ENCODE results near the gene AP4M1. TPM values are rescaled to one million over a fixed set of nuclear protein-coding genes. Genes with fewer than 3 reads are reported as not detected.
A peak's percentile ranks its signal among the peaks of the same experiment; 100 is the strongest.

The AP4M1 gene
- total and polyA plus RNA-seq, 9 of the 15 experiments (the other 6 are each of a cell fraction or from before 2014, with no cell fraction given), result 1.3 to 30.9 (median 14.1) TPM

- TF ChIP-seq, protein P1, sequence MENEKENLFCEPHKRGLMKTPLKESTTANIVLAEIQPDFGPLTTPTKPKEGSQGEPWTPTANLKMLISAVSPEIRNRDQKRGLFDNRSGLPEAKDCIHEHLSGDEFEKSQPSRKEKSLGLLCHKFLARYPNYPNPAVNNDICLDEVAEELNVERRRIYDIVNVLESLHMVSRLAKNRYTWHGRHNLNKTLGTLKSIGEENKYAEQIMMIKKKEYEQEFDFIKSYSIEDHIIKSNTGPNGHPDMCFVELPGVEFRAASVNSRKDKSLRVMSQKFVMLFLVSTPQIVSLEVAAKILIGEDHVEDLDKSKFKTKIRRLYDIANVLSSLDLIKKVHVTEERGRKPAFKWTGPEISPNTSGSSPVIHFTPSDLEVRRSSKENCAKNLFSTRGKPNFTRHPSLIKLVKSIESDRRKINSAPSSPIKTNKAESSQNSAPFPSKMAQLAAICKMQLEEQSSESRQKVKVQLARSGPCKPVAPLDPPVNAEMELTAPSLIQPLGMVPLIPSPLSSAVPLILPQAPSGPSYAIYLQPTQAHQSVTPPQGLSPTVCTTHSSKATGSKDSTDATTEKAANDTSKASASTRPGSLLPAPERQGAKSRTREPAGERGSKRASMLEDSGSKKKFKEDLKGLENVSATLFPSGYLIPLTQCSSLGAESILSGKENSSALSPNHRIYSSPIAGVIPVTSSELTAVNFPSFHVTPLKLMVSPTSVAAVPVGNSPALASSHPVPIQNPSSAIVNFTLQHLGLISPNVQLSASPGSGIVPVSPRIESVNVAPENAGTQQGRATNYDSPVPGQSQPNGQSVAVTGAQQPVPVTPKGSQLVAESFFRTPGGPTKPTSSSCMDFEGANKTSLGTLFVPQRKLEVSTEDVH (IDR thresholded peaks at IDR 0.05; ENCODE audit: low read depth, partially characterized antibody), result peak; percentile 91
- TF ChIP-seq CBFB (CRISPR knock-in tag; IDR thresholded peaks at IDR 0.05), result peak; percentile 81; the same call in 1 of the 2 replicates
- peak; percentile 71 for TF ChIP-seq ELF1 (tag; IDR thresholded peaks at IDR 0.05)
- TF ChIP-seq CTBP1 (IDR thresholded peaks at IDR 0.05; ENCODE audit: borderline replicate concordance), result peak; percentile 89
- TF ChIP-seq RREB1 (CRISPR knock-in tag; IDR thresholded peaks at IDR 0.05), result no peak
- TF ChIP-seq BDP1 (IDR thresholded peaks at IDR 0.05; ENCODE audit: insufficient read depth, insufficient read length), result no peak
- 0 out of 2 replicates have a peak, but pooled peaks have one; percentile 30 for TF ChIP-seq SREBF2 (CRISPR knock-in tag; IDR thresholded peaks at IDR 0.05)
- TF ChIP-seq EP300 (IDR thresholded peaks at IDR 0.05; ENCODE audit: low read length), result peak; percentile 79
- TF ChIP-seq RFX5 (IDR thresholded peaks at IDR 0.05; ENCODE audit: low read depth, low read length), result 0 out of 2 replicates have a peak, but pooled peaks have one; percentile 28
- TF ChIP-seq, protein P2, sequence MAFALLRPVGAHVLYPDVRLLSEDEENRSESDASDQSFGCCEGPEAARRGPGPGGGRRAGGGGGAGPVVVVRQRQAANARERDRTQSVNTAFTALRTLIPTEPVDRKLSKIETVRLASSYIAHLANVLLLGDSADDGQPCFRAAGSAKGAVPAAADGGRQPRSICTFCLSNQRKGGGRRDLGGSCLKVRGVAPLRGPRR (CRISPR knock-in tag; IDR thresholded peaks at IDR 0.05), result no peak
- no peak for TF ChIP-seq ZNF124 (CRISPR knock-in tag; IDR thresholded peaks at IDR 0.05)
- no peak for TF ChIP-seq MEF2D (tag; conservative IDR thresholded peaks at IDR 0.05; ENCODE audit: low read depth)
- TF ChIP-seq SIX5 (IDR thresholded peaks at IDR 0.05; ENCODE audit: borderline replicate concordance in 1 of 2, insufficient read depth in 1 of 2, low read depth in 1 of 2, low read length in 2 of 2), result peak; percentile 48 to 57; a peak in 3 of 4 replicates
- peak; percentile 85 for TF ChIP-seq POLR2B (IDR thresholded peaks at IDR 0.05; ENCODE audit: low read depth, partially characterized antibody)
- TF ChIP-seq ZNF431 (CRISPR knock-in tag; IDR thresholded peaks at IDR 0.05), result peak; percentile 78
- TF ChIP-seq TAL1 (IDR thresholded peaks at IDR 0.05), result no peak
Observed at GRCh38 chr7:100081535-100082102, 19.8 kb upstream of the AP4M1 start, which contains the start of gene ZNF3 (continued).

Measured in K562 (cell line).